NCI-H2107 (cell line): ENCODE results near the gene ANKS4B.
A peak's percentile ranks its signal among the peaks of the same experiment; 100 is the strongest.
"Not testable (repeated sequence)": the region's sequence is repeated elsewhere in the genome, so short reads cannot be mapped to it uniquely, and the experiment has no call there.

ENCODE experiments used
- DNase-seq: peaks from one replicate; lab custom pipeline; 2025; lab: John Stamatoyannopoulos, UW

The ANKS4B gene

DNA sequence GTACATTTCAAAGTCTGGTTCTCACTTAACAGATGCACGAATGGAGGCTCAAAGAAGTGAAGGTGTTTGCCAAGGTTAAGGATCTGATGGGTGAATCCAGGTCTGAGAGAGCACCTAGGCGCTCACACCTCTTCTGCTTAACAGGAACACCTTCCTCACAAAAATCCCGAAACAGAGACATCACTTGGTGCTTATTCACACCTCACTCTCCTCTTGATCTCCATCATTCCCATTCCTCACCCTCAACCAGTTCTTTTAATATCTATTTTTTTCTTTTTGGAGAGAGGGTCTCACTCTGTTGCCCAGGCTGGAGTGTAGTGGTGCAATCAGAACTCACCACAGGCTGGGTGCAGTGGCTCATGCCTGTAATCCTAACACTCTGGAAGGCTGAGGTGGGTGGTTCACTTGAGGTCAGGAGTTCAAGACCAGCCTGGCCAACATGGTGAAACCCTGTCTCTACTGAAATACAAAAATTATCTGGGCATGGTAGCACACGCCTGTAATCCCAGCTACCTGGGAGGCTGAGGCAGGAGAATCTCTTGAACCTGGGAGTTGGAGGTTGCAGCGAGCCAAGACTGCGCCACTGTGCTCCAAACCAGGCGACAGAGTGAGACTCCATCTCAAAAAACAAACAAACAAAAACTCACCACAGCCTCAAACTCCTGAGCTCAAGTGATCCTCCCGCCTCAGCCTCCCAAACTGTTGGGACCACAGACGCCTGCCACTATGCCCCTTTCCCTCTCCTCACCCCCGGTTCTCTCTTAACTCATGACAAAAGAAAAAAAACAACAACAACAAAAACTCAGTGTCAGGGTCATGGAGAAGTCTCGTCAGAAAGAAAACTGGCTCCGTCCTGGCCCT is 29.5 kb downstream of the ANKS4B start:
- DNase-seq: no peak

DNA sequence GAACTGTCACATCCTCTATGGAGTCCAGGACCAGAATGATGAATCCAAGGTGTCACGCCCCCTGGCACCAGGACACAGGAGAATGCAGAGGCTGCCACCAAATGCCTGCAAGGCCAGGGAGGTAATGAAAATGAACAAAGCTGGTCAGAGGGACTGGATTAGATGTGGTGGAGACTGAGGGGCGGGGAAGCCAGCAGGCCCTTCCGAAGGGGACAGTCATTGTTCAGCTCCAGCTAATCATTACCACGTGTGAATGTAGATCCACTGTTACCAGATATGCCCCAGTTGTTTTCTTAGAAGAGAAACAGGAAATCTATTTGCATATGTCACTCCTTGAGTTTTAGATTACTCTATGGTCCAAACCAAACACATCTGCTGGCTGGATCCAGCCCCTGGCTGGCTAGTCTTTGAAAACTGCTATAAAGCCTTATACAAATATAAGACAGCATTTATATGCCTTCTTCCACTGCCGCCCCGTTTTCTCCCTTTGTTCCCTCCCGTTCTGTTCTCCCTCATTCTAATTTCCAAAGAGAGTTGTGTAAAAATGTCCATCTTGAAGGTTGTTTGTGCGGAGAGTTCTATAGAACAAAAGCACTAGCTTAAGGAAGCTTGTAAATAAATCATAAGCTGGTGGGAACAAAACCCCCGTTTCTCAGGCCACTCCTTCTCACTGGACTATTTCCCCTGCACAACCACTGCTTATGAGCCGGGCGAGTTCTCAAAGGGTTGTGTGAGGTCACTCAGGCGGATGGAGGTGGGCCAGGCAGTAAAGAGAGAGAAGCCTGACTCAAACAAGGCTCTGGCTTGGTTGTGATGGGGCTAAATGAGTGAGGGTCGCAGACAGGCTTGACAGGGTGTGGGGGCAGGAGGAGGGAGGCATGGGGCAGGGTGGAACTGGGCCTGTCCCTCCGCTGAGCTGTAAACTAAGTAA is 30.4 kb downstream of the ANKS4B start:
- peak; percentile 41 for DNase-seq

DNA sequence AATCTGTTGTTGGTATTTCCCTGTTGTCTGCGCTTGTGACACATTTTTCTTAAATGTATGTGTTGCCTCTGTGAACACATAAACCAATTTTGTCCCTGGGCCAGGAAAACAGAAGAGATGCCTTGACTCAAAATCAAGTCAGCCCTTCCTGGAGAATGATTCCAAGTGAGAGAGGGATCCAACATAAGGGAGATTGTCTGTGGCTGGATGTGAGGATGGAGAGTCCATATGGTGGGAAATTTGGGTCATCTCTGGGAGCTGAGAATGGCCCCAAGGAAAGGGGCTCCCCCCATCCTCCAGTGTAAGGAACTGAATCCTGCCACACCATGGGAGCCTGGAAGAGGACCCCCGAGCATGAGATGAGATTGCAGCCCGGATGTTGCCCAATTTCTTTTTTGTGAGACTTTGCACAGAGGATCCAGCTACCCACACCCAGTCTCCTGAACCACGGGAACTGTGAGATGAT is 31.1 kb downstream of the ANKS4B start:
- DNase-seq: no peak

DNA sequence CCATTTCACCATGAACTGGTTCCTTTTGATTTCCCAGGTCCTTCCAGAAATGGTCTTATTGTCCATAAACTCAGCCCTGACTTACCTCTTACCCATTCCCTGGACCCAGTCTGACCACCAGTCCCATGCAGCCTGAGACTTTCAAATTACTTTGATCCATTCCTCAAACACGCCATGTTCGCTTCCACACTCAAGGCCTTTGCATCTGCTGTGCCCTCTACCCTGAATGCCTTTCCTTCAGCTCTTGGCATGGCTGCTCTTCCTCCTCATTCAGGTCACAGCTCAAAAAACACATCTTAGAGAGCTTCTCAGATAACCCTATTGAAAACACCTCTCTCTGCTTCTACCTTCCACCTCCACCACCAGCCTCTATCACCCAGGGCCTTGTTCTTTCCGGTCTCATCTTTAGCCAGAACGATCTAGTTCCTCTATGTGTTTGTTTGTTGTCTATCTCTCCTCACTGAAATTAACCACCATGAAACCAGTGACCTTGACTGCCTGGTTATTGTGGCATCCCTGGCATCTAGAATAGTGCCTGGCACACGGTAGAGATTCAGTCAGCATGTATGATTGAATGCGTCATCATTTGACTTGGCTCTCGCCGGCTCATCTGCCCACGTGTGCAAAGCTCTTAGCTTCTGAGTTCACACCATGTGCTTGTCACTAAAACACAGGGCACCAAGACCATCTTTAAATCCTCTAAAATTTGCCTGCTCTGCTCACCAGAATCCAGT is 31.8 kb downstream of the ANKS4B start:
- DNase-seq: no peak

DNA sequence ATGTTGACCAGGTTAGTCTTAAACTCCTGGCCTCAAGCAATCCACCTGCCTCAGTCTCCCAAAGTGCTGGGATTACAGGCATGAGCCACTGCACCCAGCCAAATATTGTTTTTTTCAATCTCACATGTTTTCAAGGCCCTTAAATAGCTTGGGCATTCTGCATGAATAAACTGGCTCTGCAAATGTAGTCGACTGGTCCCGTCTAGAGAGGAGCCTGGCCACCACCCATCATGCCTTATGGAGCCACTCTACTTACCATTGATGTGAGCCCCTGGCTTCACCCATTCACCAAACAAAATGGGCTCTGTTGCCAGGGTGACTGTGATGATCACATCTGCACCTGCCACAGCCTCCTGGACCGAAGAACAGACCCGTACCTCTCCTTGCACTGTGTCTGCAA is 33.8 kb downstream of the ANKS4B start:
- no peak for DNase-seq

DNA sequence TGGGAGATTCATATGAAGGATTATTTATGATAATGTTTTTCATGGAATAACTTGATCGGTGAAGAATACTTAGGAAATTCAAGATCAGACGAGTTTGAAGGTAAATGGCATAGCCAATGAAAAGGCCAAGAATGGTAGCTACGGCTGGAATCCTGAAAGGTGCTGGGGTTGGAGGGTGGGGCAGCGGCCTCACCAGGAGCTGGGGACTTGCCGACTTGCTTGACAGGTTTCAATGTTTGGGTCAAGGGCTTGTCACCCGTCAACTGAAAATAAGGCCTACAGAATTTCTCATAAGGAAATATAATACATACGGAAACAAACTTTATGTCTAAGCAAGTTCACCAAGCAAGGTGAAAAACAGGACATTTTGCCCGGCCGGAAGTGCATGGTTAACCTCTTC is 34.7 kb downstream of the ANKS4B start:
- no peak for DNase-seq

DNA sequence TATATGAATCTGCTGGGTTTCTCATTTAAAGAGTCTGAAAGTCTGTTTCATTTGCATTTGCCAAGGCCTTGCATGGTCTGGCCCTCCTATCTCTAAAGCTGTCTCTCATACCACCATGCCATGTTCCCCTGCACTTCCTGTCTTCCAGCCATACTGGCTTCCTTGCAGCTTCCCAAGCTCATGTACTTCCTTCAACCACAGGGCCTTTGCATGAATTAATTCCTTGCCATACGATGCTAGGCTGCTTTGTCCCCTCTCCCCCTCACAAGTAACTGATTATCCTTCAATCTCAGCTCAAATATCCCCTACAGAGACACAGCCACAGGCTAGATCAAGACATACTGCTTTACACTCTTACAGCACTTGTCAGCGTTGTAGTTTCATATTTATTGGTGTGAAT is 38.8 kb downstream of the ANKS4B start:
- no peak for DNase-seq

DNA sequence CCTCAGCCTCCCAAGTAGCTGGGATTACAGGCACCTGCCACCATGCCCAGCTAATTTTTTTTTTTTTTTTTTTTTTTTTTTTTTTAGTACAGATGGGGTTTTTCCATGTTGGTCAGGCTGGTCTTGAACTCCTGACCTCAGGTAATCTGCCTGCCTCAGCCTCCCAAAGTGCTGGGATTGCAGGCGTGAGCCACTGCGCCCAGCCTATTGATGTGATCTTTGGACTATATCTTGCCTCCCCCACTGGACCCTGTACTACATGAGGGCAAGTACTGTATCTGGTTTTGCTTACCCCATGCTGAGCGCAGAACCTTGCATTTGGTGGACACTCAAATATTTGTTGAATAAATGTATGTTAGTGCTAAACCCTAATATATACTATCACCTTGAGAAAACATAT is 39.3 kb downstream of the ANKS4B start:
- not testable (repeated sequence) for DNase-seq

DNA sequence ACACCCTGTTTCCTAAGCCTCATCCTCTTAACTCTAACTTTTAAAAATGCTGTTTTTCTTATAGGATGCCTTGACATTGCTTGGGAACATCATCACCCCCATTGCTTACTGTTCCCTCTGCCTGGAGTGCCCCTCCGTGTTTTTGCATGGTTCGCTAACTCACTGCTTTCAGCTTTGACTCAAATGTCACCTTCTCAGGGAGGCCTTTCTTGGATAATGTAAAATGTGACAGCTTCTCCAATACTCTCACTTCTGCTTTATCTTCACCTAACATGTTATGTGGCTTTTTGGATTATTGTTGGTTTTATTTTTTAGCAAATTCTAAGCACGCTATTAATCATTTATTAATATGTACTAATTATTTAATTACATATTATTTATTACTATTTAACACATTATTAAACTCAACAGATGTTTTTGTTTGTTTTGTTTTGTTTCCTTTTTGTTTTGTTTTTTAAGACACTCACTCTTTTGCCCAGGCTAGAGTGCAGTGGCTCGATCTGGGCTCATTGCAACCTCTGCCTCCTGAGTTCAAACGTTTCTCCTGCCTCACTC is 40.8 kb downstream of the ANKS4B start:
- no peak for DNase-seq

DNA sequence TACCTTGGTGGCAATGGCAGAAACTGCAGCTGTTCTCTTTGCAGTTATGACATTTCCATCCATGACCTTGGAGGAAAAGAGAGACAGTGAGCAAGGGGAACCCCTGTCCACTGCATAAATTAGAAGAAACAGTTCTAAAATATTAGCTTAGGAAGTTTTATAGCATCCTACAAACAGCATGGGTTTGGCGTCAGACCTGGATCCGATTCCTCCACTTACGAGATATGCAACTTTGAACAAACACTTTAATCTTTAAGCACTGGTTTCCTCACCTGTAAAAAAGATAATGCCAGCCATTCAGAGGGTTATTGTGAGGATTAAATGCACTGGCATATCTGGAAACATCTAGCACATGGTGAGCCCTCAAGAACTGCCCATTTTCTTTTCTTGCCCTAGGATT is 42.0 kb downstream of the ANKS4B start:
- no peak for DNase-seq

DNA sequence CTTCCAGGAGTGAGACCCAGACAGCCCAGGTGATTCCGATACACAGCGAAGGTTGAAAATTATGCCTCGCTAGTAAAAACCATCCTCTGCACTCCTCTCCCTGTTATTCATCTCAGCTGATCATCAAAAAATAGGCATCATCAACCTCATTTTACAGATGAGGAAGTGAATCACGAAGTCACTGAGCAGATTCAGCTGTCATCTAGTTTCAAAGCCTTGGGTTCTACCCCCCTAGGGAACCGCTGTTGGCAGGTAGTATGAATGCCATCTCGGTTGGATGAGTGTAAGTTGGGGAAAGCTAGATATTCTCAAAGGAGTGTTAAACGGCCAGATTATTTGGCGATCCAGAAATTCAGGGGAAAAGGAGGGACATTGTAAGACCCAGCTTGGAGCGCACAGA is 42.6 kb downstream of the ANKS4B start:
- DNase-seq: no peak

DNA sequence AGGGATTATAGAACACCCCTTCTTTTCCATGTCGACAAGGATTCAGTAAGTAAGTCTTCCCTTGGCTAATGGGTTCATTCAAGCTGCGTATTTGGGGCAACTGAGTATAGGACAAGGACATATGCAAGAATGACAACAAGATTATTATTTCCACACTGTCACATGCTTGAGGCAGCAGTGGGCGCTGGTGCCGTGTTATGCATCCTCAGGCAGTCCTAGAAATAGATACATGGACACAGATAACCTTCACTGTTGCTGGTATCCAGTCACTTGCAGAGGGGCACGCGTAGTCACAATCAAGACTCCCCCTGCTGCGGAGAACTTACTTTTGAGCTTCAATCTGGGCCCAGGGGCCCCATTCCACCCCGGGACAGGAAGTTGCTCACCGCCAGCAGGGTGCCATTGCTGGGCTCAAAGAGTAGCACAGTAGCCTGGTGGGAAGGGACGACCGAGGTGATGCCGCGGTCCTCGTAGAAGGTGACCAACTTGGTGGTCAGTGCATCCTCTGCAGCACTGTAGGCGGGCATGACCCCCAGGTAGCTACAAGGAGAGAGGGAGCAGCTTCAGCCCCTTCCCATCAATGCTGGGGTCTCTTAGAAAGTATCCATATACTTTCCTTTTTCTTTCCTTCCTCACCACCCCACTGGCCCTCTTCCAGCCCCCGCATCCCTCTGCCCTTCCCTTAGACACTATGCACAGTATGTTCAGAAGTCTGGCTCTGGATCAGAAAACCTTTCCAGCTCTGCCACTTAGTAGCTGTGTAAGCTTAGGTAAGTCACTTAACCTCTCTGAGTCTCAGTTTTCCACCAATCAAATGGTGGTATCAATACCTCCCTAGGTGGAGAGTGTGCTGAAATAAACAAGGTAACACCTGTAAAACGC is 43.8 kb downstream of the ANKS4B start:
- peak; percentile 10 for DNase-seq

DNA sequence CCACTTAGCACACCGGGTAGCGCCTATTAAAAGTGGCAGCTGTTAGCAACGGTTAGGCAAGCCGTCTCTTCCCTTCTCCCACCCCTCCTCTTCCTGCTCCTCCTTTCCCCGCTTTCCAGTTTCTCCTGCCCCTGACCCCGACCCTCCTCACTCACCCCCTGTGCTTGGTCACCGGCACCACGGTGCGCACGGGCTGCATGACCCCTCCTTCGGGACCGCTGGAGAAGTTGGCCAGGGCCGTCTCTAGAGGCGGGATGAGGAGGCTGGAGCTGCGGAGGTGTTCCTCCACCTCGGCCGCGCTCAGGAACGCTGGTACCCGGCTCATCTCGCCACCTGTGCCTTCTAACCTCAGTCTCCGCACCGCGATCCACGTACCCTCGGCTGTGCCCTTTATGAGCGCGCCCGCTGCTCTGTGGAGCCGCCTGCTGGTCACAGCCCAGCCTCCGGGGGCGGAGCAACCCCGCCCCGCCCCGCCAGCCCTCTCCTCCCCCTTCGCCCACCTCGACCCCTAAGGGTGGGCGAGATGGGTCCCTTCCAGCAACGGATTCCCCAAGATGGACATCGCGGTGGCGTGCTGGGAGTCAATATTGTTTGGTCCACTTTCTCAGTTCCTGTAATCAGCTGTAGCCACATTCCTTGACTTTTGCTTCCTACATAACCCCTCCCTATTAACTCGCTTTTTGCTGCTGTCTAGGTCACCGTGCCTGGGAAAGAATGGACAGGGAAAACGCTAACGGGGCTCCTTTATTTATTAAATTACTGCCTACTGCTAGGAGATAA is 44.6 kb downstream of the ANKS4B start, which contains the start of gene CRYM:
TSS of gene CRYM (minus strand) at position 364 of the 780 bp plus-strand sequence. CDS start at position 325, 39 bp downstream.
- DNase-seq: peak; percentile 43

DNA sequence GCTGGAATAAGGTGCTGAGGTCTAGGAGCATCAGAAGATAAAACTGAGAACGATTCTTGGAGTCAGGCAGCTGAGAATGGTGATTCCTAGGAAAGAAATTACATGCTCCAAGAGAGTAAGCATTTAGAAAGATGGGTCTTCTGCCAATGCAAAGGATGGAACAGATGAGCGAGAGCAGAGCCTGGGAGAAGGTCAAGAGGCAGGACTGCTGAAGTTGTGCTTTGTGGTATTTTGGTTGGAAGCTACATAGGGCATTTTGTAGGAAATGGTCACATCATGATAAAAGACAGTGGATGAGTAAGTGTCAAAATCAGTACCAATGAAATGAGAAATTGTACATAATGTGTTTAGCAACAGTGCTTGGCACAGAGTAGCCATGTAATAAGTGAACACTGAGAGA is 46.0 kb downstream of the ANKS4B start:
- no peak for DNase-seq

DNA sequence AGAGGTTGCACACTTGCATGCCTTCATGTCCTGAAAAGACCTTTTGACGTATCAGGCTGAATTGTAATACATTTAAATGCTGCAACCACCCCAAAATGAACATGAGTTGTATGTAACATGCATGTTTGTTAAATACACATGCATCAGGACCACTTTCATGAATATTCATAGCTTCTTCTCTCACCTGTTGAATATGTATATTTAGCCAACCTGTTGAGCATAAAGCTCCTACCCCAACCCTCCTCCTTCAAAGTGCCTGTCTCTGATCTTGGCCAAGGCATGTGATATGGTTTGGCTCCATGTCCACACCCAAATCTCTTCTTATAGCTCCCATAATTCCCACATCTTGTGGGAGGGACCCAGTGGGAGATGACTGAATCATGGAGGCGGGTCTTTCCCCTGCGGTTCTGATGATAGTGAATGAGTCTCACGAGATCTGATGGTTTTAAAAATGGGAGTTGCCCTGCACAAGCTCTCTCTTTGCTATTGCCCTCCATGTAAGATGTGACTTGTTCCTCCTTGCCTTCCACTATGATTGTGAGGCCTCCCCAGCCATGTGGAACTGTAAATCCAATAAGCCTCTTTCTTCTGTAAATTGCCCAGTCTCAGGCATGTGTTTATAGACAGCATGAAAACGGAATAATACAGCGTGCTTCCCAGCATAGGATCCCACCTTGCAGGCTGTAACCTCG is 48.3 kb downstream of the ANKS4B start:
- DNase-seq: no peak

DNA sequence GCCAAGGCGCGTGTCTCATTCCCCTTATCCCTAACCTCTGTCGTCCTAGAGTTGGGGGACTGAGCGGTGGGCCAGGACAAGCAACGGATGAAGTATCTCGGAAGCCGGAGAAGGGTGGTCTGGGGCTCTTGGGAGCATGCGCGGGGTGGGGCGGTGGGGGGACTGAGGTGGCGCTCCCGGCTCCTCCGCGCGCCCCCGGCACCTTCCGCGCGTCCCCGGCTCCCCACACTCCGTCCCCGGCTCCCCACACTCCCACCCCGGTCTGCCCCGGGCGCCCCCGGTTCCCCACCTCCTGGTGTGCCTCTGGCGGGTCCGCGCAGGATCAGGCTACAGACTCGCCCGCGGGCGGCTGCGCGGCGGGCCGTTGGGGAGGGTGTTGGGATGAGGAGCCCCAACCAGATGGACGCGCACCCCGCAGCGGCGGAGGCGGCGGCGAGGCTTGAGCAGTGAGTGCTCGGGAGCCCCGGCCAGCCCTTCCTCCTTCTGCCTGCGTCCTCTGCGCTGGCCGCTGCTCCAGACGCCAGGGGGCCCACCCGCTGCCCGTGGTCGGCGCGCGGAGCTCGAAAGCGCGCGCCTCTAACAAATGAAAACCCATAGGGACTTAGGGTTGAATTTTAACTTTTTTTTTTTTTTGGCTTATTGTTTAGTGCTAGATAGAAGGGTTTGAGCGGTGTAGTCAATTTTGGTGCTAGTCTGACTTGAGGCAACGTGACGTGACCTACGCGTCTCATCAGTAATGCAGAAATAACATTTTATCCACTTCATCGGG is 50.2 kb downstream of the ANKS4B start:
- no peak for DNase-seq

DNA sequence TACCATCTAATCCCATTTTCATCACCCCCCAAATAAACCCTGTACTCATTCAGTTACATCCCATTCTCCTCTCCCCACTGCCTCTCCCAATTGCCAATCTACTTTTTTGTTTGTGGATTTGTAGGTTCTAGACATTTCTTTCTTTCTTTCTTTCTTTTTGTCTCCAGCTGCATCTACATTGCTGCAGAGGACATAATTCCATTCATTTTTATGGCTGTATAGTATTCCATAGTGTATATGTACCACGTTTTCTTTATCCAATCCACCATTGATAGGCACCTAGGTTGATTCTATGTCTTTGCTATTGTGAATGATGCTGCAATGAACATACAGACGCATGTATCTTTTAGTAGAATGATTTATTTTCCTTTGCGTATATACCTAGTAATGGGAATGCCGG is 50.9 kb downstream of the ANKS4B start:
- no peak for DNase-seq

DNA sequence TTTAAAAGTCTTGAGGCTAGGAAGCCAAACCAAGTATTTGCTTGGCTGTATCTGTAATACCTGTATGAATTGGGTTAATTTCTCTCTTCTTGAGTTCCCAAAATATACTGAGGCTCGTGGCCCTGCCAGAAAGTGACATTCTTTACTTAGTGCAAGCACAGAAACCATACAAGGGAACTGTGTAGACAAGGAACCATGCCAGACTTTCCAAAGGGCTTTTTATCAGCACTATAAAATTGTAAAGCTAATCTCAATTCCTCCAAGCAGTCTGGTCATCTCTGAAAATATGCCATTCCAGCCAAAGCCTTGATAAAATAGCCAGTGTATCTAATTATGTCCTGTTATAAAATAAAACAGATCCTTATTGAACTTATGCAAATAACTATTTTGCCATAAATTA is 51.8 kb downstream of the ANKS4B start:
- no peak for DNase-seq

DNA sequence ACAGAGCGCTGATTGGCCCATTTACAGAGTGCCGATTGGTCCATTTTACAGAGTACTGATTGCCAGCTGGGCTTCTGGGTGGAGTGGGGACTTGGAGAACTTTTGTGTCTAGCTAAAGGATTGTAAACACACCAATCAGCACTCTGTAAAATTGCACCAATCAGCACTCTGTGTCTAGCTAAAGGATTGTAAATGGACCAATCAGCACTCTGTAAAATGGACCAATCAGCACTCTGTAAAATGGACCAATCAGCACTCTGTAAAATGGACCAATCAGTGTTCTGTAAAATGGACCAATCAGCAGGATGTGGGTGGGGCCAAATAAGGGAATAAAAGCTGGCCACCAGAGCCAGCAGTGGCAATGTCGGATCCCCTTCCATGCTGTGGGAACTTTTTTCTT is 56.3 kb downstream of the ANKS4B start:
- not testable (repeated sequence) for DNase-seq
